Ovary (tissue), 3 donors: ENCODE measurements around the gene MPHOSPH9.

ENCODE experiments used
- CTCF ChIP-seq, 3 donors: fragments of 450-650 bp in 2 of 3; fragments of 200-600 bp in 1 of 3; IDR thresholded peaks; one replicate each; pipeline versions ENCODE4 v1.5.1 to v1.8.0; 2016 to 2022; ENCODE audit warnings: antibody characterized with exemption in 3 of 3, mild to moderate bottlenecking in 1 of 3
- EP300 ChIP-seq: sonication (generic); formaldehyde crosslinking; IDR thresholded peaks from one replicate; pipeline ENCODE4 v1.6.1; 2017; ENCODE audit warnings: antibody characterized with exemption
- POLR2A ChIP-seq: fragments of 450-650 bp; IDR thresholded peaks from one replicate; pipeline ENCODE4 v1.6.1; 2017; ENCODE audit warnings: antibody characterized with exemption, mild to moderate bottlenecking, moderate library complexity
- donor health status: DM: no; HTN: no; CAD: no.

- TF ChIP-seq CTCF (IDR thresholded peaks at IDR 0.05) (no peak), POLR2A (no peak), EP300 (no peak)
These were observed 45.3 kb downstream of the MPHOSPH9 start for GRCh38 chr12:123187637-123188036.
